Neutrophil (primary cell): ENCODE measurements around the gene DTX1.

ENCODE experiments used
- H3K27ac ChIP-seq: fragments of 200-600 bp; sonication (generic); 2 replicates; pipeline ENCODE4 v1.5.1; 2016; ENCODE audit warnings: mild to moderate bottlenecking, moderate library complexity
- H3K27me3 ChIP-seq: fragments of 200-600 bp; sonication (generic); 2 replicates; pipeline ENCODE4 v1.6.0; 2016; ENCODE audit warnings: mild to moderate bottlenecking
- H3K36me3 ChIP-seq: fragments of 200-600 bp; sonication (generic); 2 replicates; pipeline ENCODE4 v1.5.1; 2017
- H3K4me1 ChIP-seq, 2 experiments: fragments of 200-600 bp in 1 of 2; sonication (generic) in 1 of 2; 1 replicate in 1 of 2; 2 replicates in 1 of 2; pipeline versions ENCODE4 v1.5.1 to v1.6.1; 2013 to 2016; ENCODE audit warnings: low read depth in 1 of 2, low read length in 1 of 2, mild to moderate bottlenecking in 1 of 2, moderate library complexity in 1 of 2; ENCODE audit not compliant: control insufficient read depth in 1 of 2, insufficient read depth in 1 of 2
- H3K4me3 ChIP-seq, 2 experiments: fragments of 200-600 bp in 1 of 2; sonication (generic) in 1 of 2; 1 replicate in 1 of 2; 2 replicates in 1 of 2; pipeline ENCODE4 v1.5.1; 2013 to 2016; ENCODE audit warnings: low read depth in 1 of 2, low read length in 1 of 2, mild to moderate bottlenecking in 1 of 2, moderate library complexity in 1 of 2
- H3K9me3 ChIP-seq: fragments of 200-600 bp; sonication (generic); 2 replicates; pipeline ENCODE4 v1.5.1; 2016
- TF ChIP-seq, protein P1 (sequence below): fragments of 200-600 bp; sonication (generic); IDR thresholded peaks from 2 replicates; pipeline ENCODE4 v1.5.1; 2016; ENCODE audit warnings: antibody characterized with exemption

The DTX1 gene

DNA sequence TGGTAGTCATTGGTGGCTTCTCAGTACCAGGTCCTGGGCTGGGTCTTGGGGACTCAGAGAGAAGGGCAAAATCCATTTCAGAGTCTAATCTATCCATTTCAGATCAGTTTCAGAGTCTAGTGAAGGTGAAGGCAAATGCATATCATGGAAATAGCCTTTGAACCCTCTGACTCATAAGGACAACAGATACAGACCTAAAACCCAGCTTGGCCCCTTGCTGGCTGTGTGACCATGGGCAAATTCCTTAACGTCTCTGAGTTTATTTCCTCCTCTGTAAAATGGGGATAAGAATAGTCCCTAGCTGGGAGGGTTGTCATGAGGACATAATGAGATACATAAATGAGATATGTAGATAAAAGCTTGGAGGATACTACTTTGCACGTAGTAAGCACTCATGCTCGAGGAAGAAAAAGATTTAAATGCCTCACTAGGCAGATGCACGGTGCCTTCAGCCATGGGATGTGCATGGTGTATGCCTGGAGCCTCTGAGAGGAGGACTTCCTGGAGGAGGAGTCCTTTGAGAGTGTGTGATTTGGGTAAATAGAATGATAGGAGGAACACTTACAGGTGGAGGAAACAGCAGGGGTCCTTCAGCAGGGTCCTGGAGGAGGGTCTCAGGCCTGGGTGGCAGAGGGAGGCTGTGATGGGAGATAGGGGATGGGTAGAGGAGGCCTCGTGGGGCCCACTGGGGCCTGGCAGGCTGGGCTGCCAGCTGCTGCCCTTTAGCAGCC is 8.0 kb downstream of the DTX1 start:
- Histone ChIP-seq H3K27ac (no peak overlapping the region), H3K27me3 (peaks cover 30% of the 10 kb centered on the region), H3K4me1 (no peaks in the 10 kb centered on the region), H3K36me3 (no peaks in the 10 kb centered on the region), H3K4me3 (no peak overlapping the region), H3K9me3 (no peaks in the 10 kb centered on the region)
- TF ChIP-seq, protein P1, sequence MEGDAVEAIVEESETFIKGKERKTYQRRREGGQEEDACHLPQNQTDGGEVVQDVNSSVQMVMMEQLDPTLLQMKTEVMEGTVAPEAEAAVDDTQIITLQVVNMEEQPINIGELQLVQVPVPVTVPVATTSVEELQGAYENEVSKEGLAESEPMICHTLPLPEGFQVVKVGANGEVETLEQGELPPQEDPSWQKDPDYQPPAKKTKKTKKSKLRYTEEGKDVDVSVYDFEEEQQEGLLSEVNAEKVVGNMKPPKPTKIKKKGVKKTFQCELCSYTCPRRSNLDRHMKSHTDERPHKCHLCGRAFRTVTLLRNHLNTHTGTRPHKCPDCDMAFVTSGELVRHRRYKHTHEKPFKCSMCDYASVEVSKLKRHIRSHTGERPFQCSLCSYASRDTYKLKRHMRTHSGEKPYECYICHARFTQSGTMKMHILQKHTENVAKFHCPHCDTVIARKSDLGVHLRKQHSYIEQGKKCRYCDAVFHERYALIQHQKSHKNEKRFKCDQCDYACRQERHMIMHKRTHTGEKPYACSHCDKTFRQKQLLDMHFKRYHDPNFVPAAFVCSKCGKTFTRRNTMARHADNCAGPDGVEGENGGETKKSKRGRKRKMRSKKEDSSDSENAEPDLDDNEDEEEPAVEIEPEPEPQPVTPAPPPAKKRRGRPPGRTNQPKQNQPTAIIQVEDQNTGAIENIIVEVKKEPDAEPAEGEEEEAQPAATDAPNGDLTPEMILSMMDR = no peak

DNA sequence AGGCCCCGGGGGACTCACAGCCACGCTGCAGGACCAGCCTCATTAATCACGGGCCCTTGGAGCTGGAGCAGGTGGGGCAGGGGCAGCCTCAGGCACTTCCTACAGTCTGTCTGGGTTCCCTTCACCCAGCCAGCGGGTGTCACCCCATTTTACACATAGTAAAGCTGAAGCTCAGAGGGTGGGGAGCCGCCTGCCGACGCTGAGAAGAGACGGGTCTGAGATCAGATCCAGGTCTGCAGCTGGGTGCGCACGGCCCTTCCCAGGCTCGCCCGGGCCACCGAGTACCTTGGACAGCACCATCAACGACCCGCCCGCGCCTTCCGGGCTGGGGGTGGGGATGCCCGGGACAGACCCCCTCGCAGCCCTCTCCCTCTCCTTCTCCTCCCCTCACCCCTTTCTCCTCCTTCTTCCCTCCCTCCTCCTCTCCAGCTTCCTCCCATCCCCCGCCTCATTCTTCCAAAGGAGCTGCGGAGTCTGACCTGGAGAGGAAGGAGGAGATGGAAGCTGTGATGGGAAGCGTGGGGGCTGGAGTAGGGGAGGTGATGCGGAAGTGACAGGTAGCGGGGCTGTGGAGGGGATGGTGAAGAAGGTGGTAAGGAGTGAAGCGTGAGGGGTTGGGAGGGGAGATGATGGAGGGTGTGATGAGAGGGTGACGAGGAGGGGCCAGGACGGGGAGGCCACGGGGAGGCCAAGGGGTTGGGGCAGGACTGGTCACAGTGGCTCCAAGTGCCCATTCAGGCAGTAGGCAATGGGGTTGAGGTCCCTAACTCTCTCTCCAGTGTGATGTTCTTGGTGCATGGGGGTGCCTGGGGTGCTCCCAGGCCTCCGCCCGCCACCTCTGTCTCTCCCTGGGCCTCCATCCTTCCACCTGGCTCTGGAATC is 8.8 kb downstream of the DTX1 start:
- Histone ChIP-seq H3K9me3 (no peaks in the 10 kb centered on the region), H3K27ac (no peak overlapping the region), H3K27me3 (peaks cover 24% of the 10 kb centered on the region), H3K4me3 (no peak overlapping the region), H3K4me1 (no peaks in the 10 kb centered on the region), H3K36me3 (no peaks in the 10 kb centered on the region)
- TF ChIP-seq, protein P1 = no peak

DNA sequence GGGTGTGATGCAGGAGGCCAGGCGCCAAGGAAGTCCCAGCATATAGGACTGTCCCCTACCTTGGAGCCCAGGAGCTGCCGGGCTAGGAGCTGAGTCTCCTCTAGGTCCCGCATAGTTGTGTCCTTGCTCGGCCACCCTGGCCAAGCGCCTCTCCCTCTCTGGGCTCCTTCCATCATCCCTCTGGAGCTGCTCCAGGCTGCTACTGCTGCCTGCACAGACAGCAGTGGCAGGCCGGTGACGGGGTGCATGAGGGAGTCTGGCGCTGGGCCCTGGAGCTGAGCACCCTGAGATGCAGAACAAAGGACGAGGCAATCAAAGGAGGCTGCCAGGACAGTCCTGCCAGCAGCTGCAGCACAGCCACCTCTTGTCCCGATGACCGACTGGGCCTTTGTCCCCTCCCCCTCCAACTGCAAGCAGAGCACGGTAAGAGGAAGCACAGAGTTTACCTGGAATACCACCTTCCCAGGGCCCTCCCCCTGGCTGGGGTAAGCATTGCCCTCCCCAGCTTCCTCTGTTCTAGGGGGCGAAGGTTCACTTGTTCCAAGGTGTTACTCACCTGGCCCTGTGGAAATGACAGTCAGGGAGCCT is 10.4 kb downstream of the DTX1 start:
- no peak overlapping the region for H3K4me3 ChIP-seq
- H3K9me3 ChIP-seq = no peaks in the 10 kb centered on the region
- H3K27me3 ChIP-seq = peaks cover 23% of the 10 kb centered on the region
- TF ChIP-seq, protein P1 = no peak
- no peak overlapping the region for H3K27ac ChIP-seq
- H3K36me3 ChIP-seq = no peaks in the 10 kb centered on the region
- H3K4me1 ChIP-seq = no peaks in the 10 kb centered on the region

DNA sequence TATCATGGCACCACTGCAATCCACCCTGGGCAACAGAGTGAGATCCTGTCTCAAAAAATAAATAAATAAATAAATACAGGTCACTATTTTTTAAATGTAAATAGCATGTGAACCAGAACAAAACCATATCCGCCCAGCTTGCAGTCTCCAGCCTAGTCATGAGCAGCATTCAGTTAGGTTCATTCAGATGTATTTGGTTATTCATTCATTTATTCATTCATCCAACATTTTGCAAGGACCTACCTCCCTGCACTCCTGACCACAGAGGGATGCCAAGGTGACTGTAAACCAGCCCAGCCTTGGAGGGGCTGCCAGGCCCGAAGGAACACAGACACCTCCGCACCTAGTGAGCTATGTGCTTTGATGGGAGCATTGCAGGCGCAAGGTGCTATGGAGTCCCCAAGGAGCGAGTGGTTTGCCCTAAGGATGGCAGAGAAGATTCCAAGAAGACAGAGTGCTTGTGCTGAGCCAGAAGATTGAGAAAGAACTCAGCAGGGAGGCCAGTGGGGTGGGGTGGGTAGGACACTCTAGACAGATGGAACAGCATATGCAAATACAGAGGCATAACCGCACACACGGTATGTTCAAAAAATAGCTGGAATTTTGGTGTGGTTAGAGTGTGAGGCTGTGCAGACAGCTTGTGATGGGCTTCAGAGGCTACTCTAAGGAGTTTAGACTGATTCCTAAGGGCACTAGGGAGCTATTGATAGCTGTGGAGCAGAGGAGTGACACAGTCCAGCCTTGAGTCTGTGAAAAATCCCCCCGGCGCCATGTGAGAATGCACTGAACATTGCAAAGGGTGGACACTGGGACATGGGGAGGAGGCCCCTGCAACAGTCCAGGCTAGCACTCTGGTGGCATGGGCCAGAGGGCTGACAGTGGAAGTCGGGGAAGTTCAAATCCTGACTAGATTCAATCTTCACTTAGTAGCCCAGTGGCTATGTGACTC is 11.7 kb downstream of the DTX1 start:
- no peaks in the 10 kb centered on the region for H3K36me3 ChIP-seq
- no peak overlapping the region for H3K27ac ChIP-seq
- TF ChIP-seq, protein P1 = no peak
- H3K4me1 ChIP-seq = no peaks in the 10 kb centered on the region
- no peak overlapping the region for H3K4me3 ChIP-seq
- H3K9me3 ChIP-seq = no peaks in the 10 kb centered on the region
- H3K27me3 ChIP-seq = peaks cover 27% of the 10 kb centered on the region

DNA sequence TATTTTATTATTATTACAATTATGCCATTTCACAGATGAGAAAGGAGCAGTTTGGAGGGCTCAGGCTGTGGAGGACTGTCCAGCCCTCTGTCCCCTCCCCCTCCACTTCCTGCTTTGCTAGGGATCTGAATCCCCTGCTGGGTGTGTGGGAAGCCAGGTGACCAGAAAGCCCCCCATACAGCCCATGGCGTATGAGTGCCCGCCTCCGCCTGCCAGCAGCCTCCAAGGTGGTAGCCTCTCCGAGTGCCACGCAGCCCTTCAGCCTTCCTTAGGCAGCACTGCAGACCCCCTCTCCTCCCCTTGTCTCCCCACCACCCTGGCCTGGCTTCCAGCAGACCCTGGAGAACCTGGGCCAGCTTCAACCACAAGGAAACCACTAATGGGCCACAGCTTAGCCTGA is 12.6 kb downstream of the DTX1 start:
- no peak overlapping the region for H3K4me3 ChIP-seq
- H3K36me3 ChIP-seq = no peaks in the 10 kb centered on the region
- no peaks in the 10 kb centered on the region for H3K9me3 ChIP-seq
- H3K27me3 ChIP-seq = peaks cover 26% of the 10 kb centered on the region
- no peaks in the 10 kb centered on the region for H3K4me1 ChIP-seq
- H3K27ac ChIP-seq = no peak overlapping the region
- TF ChIP-seq, protein P1 = no peak
